Measurements from ENCODE around the gene CCDC177. TPM values are rescaled to one million over a fixed set of nuclear protein-coding genes. Genes with fewer than 3 reads are reported as not detected.

CCDC177 gene
- total and polyA plus RNA-seq, 2 of the 8 experiments (the other 6 are each of a cell fraction or from before 2014, with no cell fraction given), result 0.62 to 2.8 TPM

DNA sequence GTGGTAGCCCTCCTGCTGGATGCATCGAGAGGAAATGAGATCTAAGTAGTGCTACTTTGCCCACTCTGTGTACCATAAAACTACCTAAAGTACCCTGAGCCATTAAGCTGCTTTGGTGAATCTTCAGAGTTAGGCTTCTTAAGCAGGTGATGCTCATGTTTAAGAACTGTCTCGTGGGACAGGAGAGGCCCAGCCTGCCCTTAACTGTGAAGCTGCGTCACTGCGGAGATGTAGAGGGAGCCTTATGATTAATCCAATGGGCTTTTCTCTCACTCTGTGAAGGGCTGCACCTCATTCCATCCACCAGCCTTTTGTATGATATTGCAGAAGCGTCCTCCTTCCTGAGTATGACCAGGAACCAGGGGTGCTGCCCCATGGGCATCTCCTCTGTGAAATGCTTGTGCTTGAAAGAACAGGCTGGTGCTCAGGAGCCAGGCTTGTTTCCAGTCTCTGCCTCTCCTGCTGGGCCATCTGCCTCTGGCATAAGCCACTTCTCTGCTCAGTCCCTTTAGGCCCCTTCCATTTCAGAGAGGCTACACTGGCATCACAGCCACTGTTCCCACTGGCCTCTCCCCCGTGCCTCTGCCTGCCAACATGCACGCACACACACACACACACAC is 6.8 kb upstream of the CCDC177 start:
- FAIRE-seq (no peak), DNase-seq (ENCODE audit: low read depth in 1 of 2, low spot score in 2 of 2) (no peak)
- no peaks in the 10 kb centered on the region for H3K27me3 ChIP-seq (replicated peaks in 1 of 4; ENCODE audit: control insufficient read depth in 3 of 4, extremely low read depth in 1 of 4, insufficient read depth in 3 of 4, low read length in 3 of 4)
- no peak overlapping the region for H3K23ac ChIP-seq (ENCODE audit: insufficient read length)
- no peak overlapping the region for H2AFZ ChIP-seq (ENCODE audit: low read length)
- 94% methylated on average over 7 of the region's 7 CpGs; no CpG with 5 or more reads in 1 of the 2 experiments for WGBS, 2 experiments (ENCODE audit: extremely low coverage in 1 of 2, insufficient coverage in 1 of 2, insufficient read length in 1 of 2, insufficient replicate concordance in 2 of 2, low coverage in 1 of 2, low lambda C conversion rate in 2 of 2, missing lambda C conversion rate in 1 of 2)
- no peak overlapping the region for H3K14ac ChIP-seq (ENCODE audit: insufficient read length)
- CTCF ChIA-PET (ENCODE audit: partially characterized antibody), result interaction anchor here (0.7 to 3.1 kb wide), 21 partner anchors 9 to 429 kb away, joined by 3 to 15 read pairs (median 4); no protein-coding TSS in a partner anchor
- H2BK12ac ChIP-seq (ENCODE audit: low read depth, low read length), result no peak overlapping the region
- peaks cover 0 to 4% (median 0%) of the 10 kb centered on the region in 4 experiments; a peak in 1 of 7 replicates for H3K4me1 ChIP-seq (replicated peaks in 1 of 4; ENCODE audit: control insufficient read depth in 3 of 4, insufficient read depth in 4 of 4, low read length in 3 of 4)
- H4K91ac ChIP-seq (replicated peaks; ENCODE audit: insufficient read length, low read length), result no peak overlapping the region
- H2BK20ac ChIP-seq (ENCODE audit: low read length), result no peak overlapping the region
- no peak overlapping the region for H3K27ac ChIP-seq (ENCODE audit: low read depth, low read length)
- H3K36me3 ChIP-seq (ENCODE audit: control insufficient read depth in 2 of 4, insufficient read depth in 4 of 4, low read length in 3 of 4), result no peaks in the 10 kb centered on the region
- H3K56ac ChIP-seq (replicated peaks; ENCODE audit: insufficient read length, low read depth, low read length), result no peak overlapping the region
- no peak overlapping the region for H2BK15ac ChIP-seq (ENCODE audit: low read length)
- no peaks in the 10 kb centered on the region for H3K79me1 ChIP-seq (ENCODE audit: low read depth, low read length)
- POLR2A ChIA-PET (ENCODE audit: partially characterized antibody), result interaction anchor here (1.0 kb wide), 1 partner anchor 186 kb away, joined by 3 read pairs; no protein-coding TSS in a partner anchor
- no peak overlapping the region for H3K9ac ChIP-seq (replicated peaks in 1 of 4; ENCODE audit: extremely low read depth in 1 of 4, low read depth in 3 of 4, low read length in 3 of 4)
- no peak overlapping the region for H3K4me3 ChIP-seq (ENCODE audit: extremely low read depth in 1 of 4, insufficient read depth in 2 of 4, low read depth in 3 of 4, low read length in 4 of 4)
- H4K20me1 ChIP-seq (replicated peaks in 1 of 2; ENCODE audit: control insufficient read depth in 1 of 2, insufficient read depth in 2 of 2, low read length in 2 of 2), result no peaks in the 10 kb centered on the region
- H2AK5ac ChIP-seq (ENCODE audit: low read depth, low read length), result no peak overlapping the region
- H3K23me2 ChIP-seq (ENCODE audit: low read depth, low read length), result no peaks in the 10 kb centered on the region
- H3K79me2 ChIP-seq (ENCODE audit: control insufficient read depth in 1 of 2, insufficient read depth in 2 of 2, low read length in 2 of 2), result no peaks in the 10 kb centered on the region
- H4K5ac ChIP-seq (ENCODE audit: insufficient read length, low read depth, low read length), result no peak overlapping the region
- no peak overlapping the region for H3K18ac ChIP-seq (ENCODE audit: extremely low read depth, low read length)
- H3K4ac ChIP-seq (replicated peaks; ENCODE audit: insufficient read length, low read depth, low read length), result no peak overlapping the region
- H3K4me2 ChIP-seq (ENCODE audit: insufficient read depth in 1 of 2, low read depth in 2 of 2, low read length in 2 of 2), result no peak overlapping the region
- H4K8ac ChIP-seq (ENCODE audit: extremely low read depth, insufficient read depth, low read length), result no peak overlapping the region
- no peak overlapping the region for H2BK5ac ChIP-seq (ENCODE audit: low read depth, low read length)
- H3K9me3 ChIP-seq (ENCODE audit: insufficient read depth in 2 of 2, low read depth in 1 of 2, low read length in 1 of 2), result no peaks in the 10 kb centered on the region
- no peak overlapping the region for H2BK120ac ChIP-seq (replicated peaks; ENCODE audit: low read depth, low read length)
- TF ChIP-seq RNF2 (IDR thresholded peaks at IDR 0.05; ENCODE audit: borderline replicate concordance, low read depth, low read length, missing control alignments, poor library complexity, severe bottlenecking) (no peak), KDM1A (IDR thresholded peaks at IDR 0.05; ENCODE audit: borderline replicate concordance, low read length) (no peak), TAF1 (IDR thresholded peaks at IDR 0.05; ENCODE audit: low read depth, low read length) (no peak), FOSL1 (IDR thresholded peaks at IDR 0.05; ENCODE audit: insufficient read depth, low read depth, low read length) (no peak), CBX5 (IDR thresholded peaks at IDR 0.05; ENCODE audit: low read depth, low read length) (no peak), CTBP2 (IDR thresholded peaks at IDR 0.05; ENCODE audit: borderline replicate concordance, insufficient read depth, insufficient read length, low read length) (no peak), JUN (IDR thresholded peaks at IDR 0.05; ENCODE audit: low read depth, low read length) (no peak), TEAD4 (IDR thresholded peaks at IDR 0.05; ENCODE audit: low read depth, low read length) (no peak), SIRT6 (IDR thresholded peaks at IDR 0.05; ENCODE audit: low read length) (no peak), BCL11A (IDR thresholded peaks at IDR 0.05; ENCODE audit: low read depth in 2 of 2, low read length in 2 of 2) (no peak), RAD21 (IDR thresholded peaks at IDR 0.05 in 1 of 2, conservative IDR thresholded peaks at IDR 0.05 in 1 of 2; ENCODE audit: low read depth in 2 of 2, low read length in 2 of 2) (no peak), SP2 (IDR thresholded peaks at IDR 0.05; ENCODE audit: low read length) (no peak)
